ENCODE results near the gene CPNE2.
A peak's percentile ranks its signal among the peaks of the same experiment; 100 is the strongest.

CPNE2 gene

DNA sequence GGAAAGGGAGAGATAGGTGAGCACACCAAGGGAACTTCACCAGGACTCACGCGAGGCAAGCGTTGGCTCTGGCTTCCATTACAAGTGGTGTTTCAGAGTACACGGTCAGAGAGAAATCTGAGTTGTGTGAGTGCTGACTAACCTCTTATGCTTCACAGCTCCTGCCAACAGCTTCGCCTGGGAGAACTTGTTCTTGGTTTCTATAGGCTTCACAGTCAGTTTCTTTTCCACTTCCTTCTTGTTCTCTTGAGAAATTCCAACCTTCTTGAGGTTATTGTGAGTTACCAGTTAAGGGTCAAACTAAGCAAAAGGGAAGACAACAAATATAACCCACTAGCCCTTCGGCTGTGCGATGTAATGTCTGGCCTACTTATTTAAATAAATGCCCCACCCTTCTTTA lies 74.6 kb downstream of the CPNE2 start:
- no peak overlapping the region for H3K4me3 ChIP-seq (ENCODE audit: low read depth, low read length)
- TF ChIP-seq, protein P1, sequence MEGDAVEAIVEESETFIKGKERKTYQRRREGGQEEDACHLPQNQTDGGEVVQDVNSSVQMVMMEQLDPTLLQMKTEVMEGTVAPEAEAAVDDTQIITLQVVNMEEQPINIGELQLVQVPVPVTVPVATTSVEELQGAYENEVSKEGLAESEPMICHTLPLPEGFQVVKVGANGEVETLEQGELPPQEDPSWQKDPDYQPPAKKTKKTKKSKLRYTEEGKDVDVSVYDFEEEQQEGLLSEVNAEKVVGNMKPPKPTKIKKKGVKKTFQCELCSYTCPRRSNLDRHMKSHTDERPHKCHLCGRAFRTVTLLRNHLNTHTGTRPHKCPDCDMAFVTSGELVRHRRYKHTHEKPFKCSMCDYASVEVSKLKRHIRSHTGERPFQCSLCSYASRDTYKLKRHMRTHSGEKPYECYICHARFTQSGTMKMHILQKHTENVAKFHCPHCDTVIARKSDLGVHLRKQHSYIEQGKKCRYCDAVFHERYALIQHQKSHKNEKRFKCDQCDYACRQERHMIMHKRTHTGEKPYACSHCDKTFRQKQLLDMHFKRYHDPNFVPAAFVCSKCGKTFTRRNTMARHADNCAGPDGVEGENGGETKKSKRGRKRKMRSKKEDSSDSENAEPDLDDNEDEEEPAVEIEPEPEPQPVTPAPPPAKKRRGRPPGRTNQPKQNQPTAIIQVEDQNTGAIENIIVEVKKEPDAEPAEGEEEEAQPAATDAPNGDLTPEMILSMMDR (conservative IDR thresholded peaks at IDR 0.05; ENCODE audit: low read depth, low read length): no peak
- DNase-seq (ENCODE audit: low read depth): peak; percentile 86

DNA sequence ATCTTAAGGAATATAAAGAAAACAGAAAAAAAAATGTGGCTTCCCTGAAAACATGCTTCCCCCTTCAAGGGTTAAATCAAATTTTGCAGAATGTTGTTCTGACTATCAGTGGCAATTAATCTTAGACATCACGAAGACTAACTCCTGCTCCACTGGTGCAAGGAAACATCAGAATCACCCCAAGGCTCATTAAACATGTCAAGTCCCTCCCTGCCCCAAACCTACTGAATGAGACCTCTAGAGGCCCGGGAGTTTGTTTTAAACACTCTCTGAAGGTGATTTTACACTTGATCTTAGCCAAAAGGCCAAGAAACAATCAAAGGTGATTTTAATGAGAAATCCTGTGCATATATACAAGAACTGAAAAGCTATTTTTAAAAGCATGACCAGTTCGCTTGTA lies 75.2 kb downstream of the CPNE2 start:
- TF ChIP-seq, protein P1 (conservative IDR thresholded peaks at IDR 0.05; ENCODE audit: low read depth, low read length): no peak
- no peak overlapping the region for H3K4me3 ChIP-seq (ENCODE audit: low read depth, low read length)
- DNase-seq (ENCODE audit: low read depth): no peak

DNA sequence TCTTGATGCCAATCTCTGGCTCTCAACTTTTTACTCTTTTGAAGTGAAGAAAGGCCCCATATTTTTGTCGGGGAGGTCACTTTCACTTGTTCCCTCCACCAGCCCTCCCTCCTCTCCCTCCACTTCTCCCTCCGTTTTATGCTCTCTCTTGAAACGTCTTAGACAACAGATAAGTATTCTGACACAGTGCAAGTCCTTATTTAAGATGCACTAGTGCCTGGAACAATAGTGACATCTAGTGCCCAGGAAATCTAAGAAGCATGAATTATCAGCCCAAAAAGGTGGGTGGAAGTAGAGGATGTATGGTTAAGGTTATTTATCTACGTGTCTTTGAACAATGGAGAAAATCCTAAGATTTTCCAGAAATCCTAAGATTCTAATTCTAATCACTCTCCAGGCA lies 75.6 kb downstream of the CPNE2 start:
- DNase-seq (ENCODE audit: low read depth): peak; percentile 91
- TF ChIP-seq, protein P1 (conservative IDR thresholded peaks at IDR 0.05; ENCODE audit: low read depth, low read length): peak; percentile 75

DNA sequence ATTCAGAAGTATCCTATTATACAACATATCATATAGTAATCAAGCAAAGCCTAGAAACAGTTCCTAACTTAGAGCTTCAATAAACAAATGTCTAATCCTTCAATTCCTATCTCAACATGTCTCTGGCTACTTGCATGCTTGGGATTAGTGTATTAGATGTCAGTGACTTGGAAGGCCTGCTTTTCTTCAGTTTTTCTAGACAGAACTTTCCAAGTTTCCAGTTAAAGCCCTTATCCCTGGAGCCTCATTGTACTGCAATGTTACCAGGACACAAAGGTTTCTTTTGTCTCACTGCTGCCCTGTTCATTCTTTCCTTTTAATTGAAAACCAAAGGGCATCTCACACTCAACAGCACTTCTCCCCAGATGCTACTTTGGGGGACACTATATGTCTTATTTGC lies 76.9 kb downstream of the CPNE2 start:
- TF ChIP-seq, protein P1 (conservative IDR thresholded peaks at IDR 0.05; ENCODE audit: low read depth, low read length): no peak
- DNase-seq (ENCODE audit: low read depth): no peak
- H3K4me3 ChIP-seq (ENCODE audit: low read depth, low read length): no peak overlapping the region

More for the DNA sequence above, 75.6 kb downstream of the CPNE2 start:
- no peak overlapping the region for H3K4me3 ChIP-seq (ENCODE audit: low read depth, low read length)

DNA sequence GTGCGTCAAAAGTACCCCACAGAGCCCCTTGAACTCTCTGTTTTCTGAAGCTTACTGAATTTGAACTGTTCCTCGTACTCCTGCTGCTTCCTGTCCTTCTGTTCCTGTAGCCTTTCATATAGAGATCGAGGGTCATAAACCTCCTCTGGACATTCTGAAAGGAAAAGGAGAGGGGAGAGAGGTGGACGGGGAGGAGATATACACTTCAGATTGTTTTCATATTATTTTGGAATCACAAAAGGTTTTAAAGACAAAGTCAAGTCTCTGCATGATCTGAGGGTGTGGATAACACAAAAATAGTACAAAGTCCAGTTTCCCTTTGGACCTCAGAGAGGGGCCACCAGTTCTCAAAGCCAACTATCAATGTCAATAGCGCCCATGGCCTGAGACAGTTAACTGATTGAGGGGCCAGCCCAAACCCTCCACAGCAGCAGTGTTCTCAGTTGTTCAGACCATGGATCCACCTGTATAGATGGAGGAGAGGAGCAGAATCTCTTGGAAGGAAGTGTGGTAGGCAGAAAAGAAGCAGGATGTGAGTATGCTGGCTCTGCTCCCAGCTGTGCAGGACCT lies 80.4 kb downstream of the CPNE2 start:
- TF ChIP-seq, protein P1 (conservative IDR thresholded peaks at IDR 0.05; ENCODE audit: low read depth, low read length): no peak
- DNase-seq (ENCODE audit: low read depth): no peak
- no peak overlapping the region for H3K4me3 ChIP-seq (ENCODE audit: low read depth, low read length)

DNA sequence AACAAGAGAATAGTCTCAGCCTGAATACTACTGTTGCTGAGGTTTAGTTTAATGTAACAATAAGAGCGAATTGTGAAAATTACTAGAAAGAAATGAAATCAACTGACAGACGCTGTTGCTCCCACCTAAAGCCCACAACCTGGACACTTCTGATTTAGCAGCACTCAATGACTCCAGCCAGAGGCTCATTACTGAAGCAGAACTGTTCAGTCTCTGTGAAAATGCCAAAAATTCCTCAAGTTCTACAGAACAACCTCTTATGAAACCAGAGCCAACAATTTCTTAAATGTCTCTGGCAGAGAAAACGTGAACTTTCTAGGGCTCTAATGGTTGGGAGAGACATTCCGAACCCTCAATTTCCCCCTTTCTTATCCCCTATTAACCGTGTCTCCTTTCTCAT lies 83.5 kb downstream of the CPNE2 start:
- DNase-seq (ENCODE audit: low read depth): peak; percentile 65
- TF ChIP-seq, protein P1 (conservative IDR thresholded peaks at IDR 0.05; ENCODE audit: low read depth, low read length): no peak
- H3K4me3 ChIP-seq (ENCODE audit: low read depth, low read length): no peak overlapping the region

DNA sequence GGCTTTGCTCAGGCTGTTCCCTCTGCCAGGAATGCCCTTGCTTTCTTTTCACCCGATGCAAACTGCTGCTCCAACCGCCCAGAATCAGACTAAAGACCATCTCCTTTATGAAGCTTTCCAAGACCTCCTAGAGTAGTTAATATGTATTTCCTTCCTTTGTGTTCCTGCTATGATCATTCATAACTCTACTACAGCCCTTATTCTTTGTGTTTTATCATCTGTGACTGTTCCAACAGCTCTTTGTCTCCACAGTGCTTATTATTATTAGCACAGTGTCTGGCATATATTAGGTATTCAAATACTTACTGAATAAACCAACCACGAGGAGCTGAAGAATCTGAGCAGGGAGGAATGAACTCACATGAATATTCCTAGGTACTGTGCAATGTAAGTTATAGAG lies 85.8 kb downstream of the CPNE2 start:
- H3K4me3 ChIP-seq (ENCODE audit: low read depth, low read length): no peak overlapping the region
- DNase-seq (ENCODE audit: low read depth): no peak
- TF ChIP-seq, protein P1 (conservative IDR thresholded peaks at IDR 0.05; ENCODE audit: low read depth, low read length): no peak
